NK-92 (cell line): ENCODE results near the gene LRCOL1.

Source experiments
- DNase-seq: peaks from one replicate; lab custom pipeline; 2025; ENCODE audit not compliant: unreplicated experiment; lab: John Stamatoyannopoulos, UW

The LRCOL1 gene

GRCh38 chr12:132637811-132638210 is 27.4 kb upstream of the LRCOL1 start:
- no peak for DNase-seq

- no peak for DNase-seq
These were observed 24.9 kb upstream of the LRCOL1 start for GRCh38 chr12:132635076-132635955.

GRCh38 chr12:132634411-132634990 is 24.1 kb upstream of the LRCOL1 start:
- no peak for DNase-seq

- no peak for DNase-seq
These were observed 23.5 kb upstream of the LRCOL1 start for GRCh38 chr12:132633901-132634300.

- no peak for DNase-seq
These were observed 23.0 kb upstream of the LRCOL1 start for GRCh38 chr12:132633398-132633797.

- no peak for DNase-seq
These were observed 22.3 kb upstream of the LRCOL1 start for GRCh38 chr12:132632521-132633228.

GRCh38 chr12:132631666-132632065 is 21.3 kb upstream of the LRCOL1 start:
- no peak for DNase-seq

GRCh38 chr12:132630672-132631071 is 20.3 kb upstream of the LRCOL1 start:
- DNase-seq: no peak

GRCh38 chr12:132629330-132629729 is 18.9 kb upstream of the LRCOL1 start:
- no peak for DNase-seq

- no peak for DNase-seq
These were observed 15.5 kb upstream of the LRCOL1 start for GRCh38 chr12:132625731-132626430.

- no peak for DNase-seq
These were observed 14.7 kb upstream of the LRCOL1 start for GRCh38 chr12:132624910-132625630.

- DNase-seq: no peak
These were observed 13.9 kb upstream of the LRCOL1 start for GRCh38 chr12:132624186-132624855.

- no peak for DNase-seq
These were observed 12.9 kb upstream of the LRCOL1 start for GRCh38 chr12:132623072-132623869.

GRCh38 chr12:132622437-132623071 is 12.2 kb upstream of the LRCOL1 start:
- DNase-seq: no peak

- DNase-seq: no peak
These were observed 11.5 kb upstream of the LRCOL1 start for GRCh38 chr12:132621657-132622435.

GRCh38 chr12:132620899-132621656 is 10.7 kb upstream of the LRCOL1 start:
- DNase-seq: no peak
